Astrocyte (in vitro differentiated cells and primary cell): Measurements from ENCODE around the gene CHCHD4. TPM values are rescaled to one million over a fixed set of nuclear protein-coding genes. Genes with fewer than 3 reads are reported as not detected.

Source experiments
- DNase-seq: peaks from one replicate; pipeline ENCODE4 v3.0.0-alpha.2; 2010; ENCODE audit warnings: low read depth
- FAIRE-seq: peaks from 2 replicates; lab custom pipeline; 2011; peaks lifted over from hg19 to GRCh38; lab: Jason Lieb, UNC
- H2AFZ ChIP-seq: 2 replicates; pipeline ENCODE4 v1.6.0; 2012; ENCODE audit warnings: low read depth, low read length, inconsistent platforms
- H3K27ac ChIP-seq: 2 replicates; pipeline ENCODE4 v1.5.1; 2011; ENCODE audit warnings: low read depth, low read length, inconsistent platforms
- H3K27me3 ChIP-seq: 2 replicates; pipeline ENCODE4 v1.6.0; 2011; ENCODE audit warnings: low read length, inconsistent platforms; ENCODE audit not compliant: insufficient read depth
- H3K36me3 ChIP-seq: 2 replicates; pipeline ENCODE4 v1.5.1; 2011; ENCODE audit warnings: low read length, inconsistent platforms; ENCODE audit not compliant: insufficient read depth
- H3K4me1 ChIP-seq: 2 replicates; pipeline ENCODE4 v1.5.1; 2011; ENCODE audit warnings: low read length, inconsistent platforms; ENCODE audit not compliant: insufficient read depth
- H3K4me2 ChIP-seq: 2 replicates; pipeline ENCODE4 v1.6.0; 2012; ENCODE audit warnings: low read length, inconsistent platforms
- H3K4me3 ChIP-seq: 2 replicates; pipeline ENCODE4 v1.5.1; 2011; ENCODE audit warnings: low read depth, mild to moderate bottlenecking, low read length, inconsistent platforms; ENCODE audit not compliant: insufficient read depth
- H3K79me2 ChIP-seq: 2 replicates; pipeline ENCODE4 v1.6.0; 2012; ENCODE audit warnings: mild to moderate bottlenecking, low read length, inconsistent platforms; ENCODE audit not compliant: insufficient read depth
- H3K9ac ChIP-seq: 2 replicates; pipeline ENCODE4 v1.6.0; 2012; ENCODE audit warnings: mild to moderate bottlenecking, low read length, inconsistent platforms
- H3K9me3 ChIP-seq: 2 replicates; pipeline ENCODE4 v1.5.1; 2012; ENCODE audit warnings: low read depth, mild to moderate bottlenecking, low read length, inconsistent platforms; ENCODE audit not compliant: insufficient read depth
- H4K20me1 ChIP-seq: 2 replicates; pipeline ENCODE4 v1.6.0; 2012; ENCODE audit warnings: low read length, inconsistent platforms; ENCODE audit not compliant: insufficient read depth
- H3K27ac Mint-ChIP-seq: one replicate; pipeline ENCODE4 v1.8.0; 2021; ENCODE audit warnings: mild to moderate bottlenecking, mixed read lengths; ENCODE audit not compliant: unreplicated experiment
- H3K27me3 Mint-ChIP-seq: one replicate; pipeline ENCODE4 v1.8.0; 2021; ENCODE audit warnings: low read depth, mixed read lengths; ENCODE audit not compliant: unreplicated experiment
- H3K36me3 Mint-ChIP-seq: one replicate; pipeline ENCODE4 v1.8.0; 2021; ENCODE audit warnings: low read depth, mixed read lengths; ENCODE audit not compliant: unreplicated experiment
- H3K4me1 Mint-ChIP-seq: one replicate; pipeline ENCODE4 v1.8.0; 2021; ENCODE audit warnings: low read depth, mixed read lengths; ENCODE audit not compliant: unreplicated experiment
- H3K4me3 Mint-ChIP-seq: one replicate; pipeline ENCODE4 v1.8.0; 2021; ENCODE audit warnings: mild to moderate bottlenecking, moderate library complexity, mixed read lengths; ENCODE audit not compliant: unreplicated experiment
- H3K9me3 Mint-ChIP-seq: one replicate; pipeline ENCODE4 v1.8.0; 2021; ENCODE audit warnings: mild to moderate bottlenecking, mixed read lengths; ENCODE audit not compliant: unreplicated experiment
- EZH2 ChIP-seq: IDR thresholded peaks from 2 replicates; pipeline ENCODE4 v1.6.1; 2012; ENCODE audit warnings: mild to moderate bottlenecking, low read length, inconsistent platforms; ENCODE audit not compliant: insufficient read depth
- total RNA-seq: library from RNA; stranded (reverse); gene quantifications from 2 replicates; pipeline ENCODE4 v1.2.1, GENCODE V29; 2021
- TF ChIP-seq, protein P1 (sequence below): IDR thresholded peaks from 2 replicates; pipeline ENCODE4 v1.5.1; 2011; ENCODE audit warnings: low read depth, mild to moderate bottlenecking, inconsistent platforms, low read length, moderate library complexity; ENCODE audit not compliant: insufficient read depth

The CHCHD4 gene
- total RNA-seq, 1 donor from 2014 or later, result 10.3 TPM

DNA sequence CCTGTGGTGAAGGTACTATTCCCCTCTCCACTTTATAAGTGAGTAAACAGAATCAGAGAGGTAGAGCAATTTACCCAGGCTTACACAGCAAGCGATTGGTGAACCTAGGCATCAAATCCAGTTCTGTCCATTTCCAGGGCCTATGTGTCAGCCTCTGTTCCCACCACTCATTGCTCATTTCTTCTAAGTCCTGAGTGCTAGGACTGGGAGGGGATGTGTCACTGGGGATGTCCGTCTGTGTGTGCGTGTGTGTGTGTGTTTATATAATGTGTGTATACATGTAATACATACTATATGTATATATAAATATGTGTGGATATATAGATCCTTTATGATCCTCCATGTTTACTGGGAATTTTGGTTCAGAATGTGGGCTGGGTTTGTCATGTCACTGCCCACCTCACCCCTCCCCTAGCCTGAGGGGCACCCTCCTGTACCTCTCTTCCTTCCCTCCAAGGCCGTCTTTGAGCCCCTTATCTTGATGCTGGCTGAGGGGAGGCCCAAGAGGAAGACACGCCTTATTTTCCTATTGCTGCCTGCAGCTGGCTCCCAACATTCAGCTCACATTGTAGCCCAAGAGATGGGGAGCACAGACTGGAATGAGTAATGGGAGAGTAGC is 2.3 kb upstream of the CHCHD4 start:
- H3K27me3 Mint-ChIP-seq, result no peaks in the 10 kb centered on the region
- H3K79me2 ChIP-seq, result peaks cover 63% of the 10 kb centered on the region

DNA sequence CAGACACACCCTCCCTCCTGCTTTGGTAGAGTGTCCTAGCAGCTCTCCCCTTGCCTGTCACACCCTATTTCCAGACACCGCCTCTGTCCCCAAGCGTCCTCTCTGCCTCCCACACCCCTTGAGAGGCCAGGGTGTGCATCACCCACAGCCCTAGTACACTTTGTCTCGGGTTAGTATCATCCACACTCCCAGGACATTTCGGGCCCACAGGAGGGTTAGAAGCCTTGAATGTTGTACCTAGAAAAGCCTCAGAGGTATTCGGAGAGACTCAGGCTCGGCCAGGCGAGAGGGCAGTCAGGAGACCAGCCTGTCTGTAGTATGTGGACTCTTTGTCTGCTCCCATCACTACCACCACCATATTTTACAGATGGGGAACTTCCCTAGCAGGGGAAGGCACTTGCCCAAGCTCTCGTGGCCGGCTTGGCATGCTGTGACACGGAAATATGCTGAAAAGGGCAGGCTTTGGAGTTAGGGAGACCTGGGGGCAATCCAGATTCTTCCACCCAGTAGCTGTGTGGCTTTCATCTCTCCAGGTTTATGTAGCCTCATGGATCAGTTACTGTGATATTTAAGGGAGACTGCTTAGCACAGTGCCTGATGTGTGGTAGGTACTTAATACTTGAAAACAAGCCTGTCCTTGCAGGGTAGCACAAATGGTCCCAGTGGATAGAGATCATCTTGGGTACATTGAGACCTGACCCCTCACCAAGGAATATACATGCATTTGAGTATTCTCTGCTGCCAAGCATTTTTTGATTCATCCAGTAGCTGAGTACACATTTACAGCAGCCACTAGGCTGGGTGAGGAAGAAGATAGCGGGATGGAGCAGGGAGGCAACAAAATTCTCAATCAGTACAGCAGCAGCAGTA is 1.6 kb upstream of the CHCHD4 start:
- H3K36me3 Mint-ChIP-seq, result peaks cover 21% of the 10 kb centered on the region
- Histone ChIP-seq H4K20me1 (peaks cover 49% of the 10 kb centered on the region), H3K79me2 (peaks cover 63% of the 10 kb centered on the region), H3K9me3 (no peaks in the 10 kb centered on the region), H3K4me1 (peaks cover 20% of the 10 kb centered on the region), H3K27ac (peak overlapping the region; percentile 44), H3K4me2 (peak overlapping the region; percentile 98), H2AFZ (no peak overlapping the region), H3K9ac (peak overlapping the region; percentile 95), H3K36me3 (peaks cover 26% of the 10 kb centered on the region), H3K4me3 (peak overlapping the region; percentile 89), H3K27me3 (no peaks in the 10 kb centered on the region)
- H3K27ac Mint-ChIP-seq, result peak overlapping the region; percentile 93
- H3K4me3 Mint-ChIP-seq, result peak overlapping the region; percentile 97
- H3K9me3 Mint-ChIP-seq, result no peaks in the 10 kb centered on the region
- H3K4me1 Mint-ChIP-seq, result peaks cover 24% of the 10 kb centered on the region
- TF ChIP-seq EZH2, result no peak
- TF ChIP-seq, protein P1, sequence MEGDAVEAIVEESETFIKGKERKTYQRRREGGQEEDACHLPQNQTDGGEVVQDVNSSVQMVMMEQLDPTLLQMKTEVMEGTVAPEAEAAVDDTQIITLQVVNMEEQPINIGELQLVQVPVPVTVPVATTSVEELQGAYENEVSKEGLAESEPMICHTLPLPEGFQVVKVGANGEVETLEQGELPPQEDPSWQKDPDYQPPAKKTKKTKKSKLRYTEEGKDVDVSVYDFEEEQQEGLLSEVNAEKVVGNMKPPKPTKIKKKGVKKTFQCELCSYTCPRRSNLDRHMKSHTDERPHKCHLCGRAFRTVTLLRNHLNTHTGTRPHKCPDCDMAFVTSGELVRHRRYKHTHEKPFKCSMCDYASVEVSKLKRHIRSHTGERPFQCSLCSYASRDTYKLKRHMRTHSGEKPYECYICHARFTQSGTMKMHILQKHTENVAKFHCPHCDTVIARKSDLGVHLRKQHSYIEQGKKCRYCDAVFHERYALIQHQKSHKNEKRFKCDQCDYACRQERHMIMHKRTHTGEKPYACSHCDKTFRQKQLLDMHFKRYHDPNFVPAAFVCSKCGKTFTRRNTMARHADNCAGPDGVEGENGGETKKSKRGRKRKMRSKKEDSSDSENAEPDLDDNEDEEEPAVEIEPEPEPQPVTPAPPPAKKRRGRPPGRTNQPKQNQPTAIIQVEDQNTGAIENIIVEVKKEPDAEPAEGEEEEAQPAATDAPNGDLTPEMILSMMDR, result no peak
- FAIRE-seq (no peak), DNase-seq (no peak)
- no peaks in the 10 kb centered on the region for H3K27me3 Mint-ChIP-seq

More for the DNA sequence above, 2.3 kb upstream of the CHCHD4 start:
- Histone ChIP-seq H3K36me3 (peaks cover 33% of the 10 kb centered on the region), H3K27ac (no peak overlapping the region), H3K4me1 (peaks cover 20% of the 10 kb centered on the region), H3K4me3 (peak overlapping the region; percentile 89), H3K4me2 (peak overlapping the region; percentile 98), H2AFZ (no peak overlapping the region), H3K9me3 (no peaks in the 10 kb centered on the region), H4K20me1 (peaks cover 54% of the 10 kb centered on the region), H3K27me3 (no peaks in the 10 kb centered on the region), H3K9ac (peak overlapping the region; percentile 95)
- DNase-seq, result no peak
- TF ChIP-seq, protein P1, result no peak
- no peak for TF ChIP-seq EZH2
- FAIRE-seq, result no peak
- Mint-ChIP-seq H3K4me1 (peaks cover 21% of the 10 kb centered on the region), H3K9me3 (no peaks in the 10 kb centered on the region), H3K36me3 (peaks cover 27% of the 10 kb centered on the region), H3K4me3 (peak overlapping the region; percentile 97), H3K27ac (peak overlapping the region; percentile 18)
